HG02610 (cell line): Measurements from ENCODE around the gene CYP21A2.
"Not testable (repeated sequence)": the region's sequence is repeated elsewhere in the genome, so short reads cannot be mapped to it uniquely, and the experiment has no call there.

Experiments used
- ATAC-seq: cut with Tn5 transposase; IDR thresholded peaks from one replicate; pipeline ENCODE4 v1.9.1; 2021; ENCODE audit warnings: mild to moderate bottlenecking, moderate library complexity; ENCODE audit not compliant: unreplicated experiment

The CYP21A2 gene

DNA sequence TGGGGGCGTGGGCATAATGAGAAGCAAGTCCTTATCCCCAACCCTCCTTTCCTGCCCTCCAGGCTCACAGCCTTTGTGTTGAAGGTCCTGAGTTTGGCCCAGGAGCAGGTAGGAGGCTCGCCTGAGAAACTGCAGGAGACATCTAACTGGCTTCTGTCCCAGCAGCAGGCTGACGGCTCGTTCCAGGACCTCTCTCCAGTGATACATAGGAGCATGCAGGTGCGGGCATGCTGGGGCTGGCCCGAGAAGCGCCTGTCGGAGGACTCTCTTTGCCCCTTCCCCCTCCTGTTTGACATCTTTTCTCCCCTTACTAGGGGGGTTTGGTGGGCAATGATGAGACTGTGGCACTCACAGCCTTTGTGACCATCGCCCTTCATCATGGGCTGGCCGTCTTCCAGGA, 9.6 kb upstream of the CYP21A2 start:
- ATAC-seq, result not testable (repeated sequence)

DNA sequence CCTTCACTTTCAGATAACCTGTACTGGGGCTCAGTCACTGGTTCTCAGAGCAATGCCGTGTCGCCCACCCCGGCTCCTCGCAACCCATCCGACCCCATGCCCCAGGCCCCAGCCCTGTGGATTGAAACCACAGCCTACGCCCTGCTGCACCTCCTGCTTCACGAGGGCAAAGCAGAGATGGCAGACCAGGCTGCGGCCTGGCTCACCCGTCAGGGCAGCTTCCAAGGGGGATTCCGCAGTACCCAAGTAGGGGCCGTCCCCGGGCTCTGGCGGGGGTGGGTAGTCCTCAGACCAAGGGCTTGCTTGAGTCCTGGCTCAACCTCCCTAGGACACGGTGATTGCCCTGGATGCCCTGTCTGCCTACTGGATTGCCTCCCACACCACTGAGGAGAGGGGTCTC, 8.7 kb upstream of the CYP21A2 start:
- not testable (repeated sequence) for ATAC-seq

DNA sequence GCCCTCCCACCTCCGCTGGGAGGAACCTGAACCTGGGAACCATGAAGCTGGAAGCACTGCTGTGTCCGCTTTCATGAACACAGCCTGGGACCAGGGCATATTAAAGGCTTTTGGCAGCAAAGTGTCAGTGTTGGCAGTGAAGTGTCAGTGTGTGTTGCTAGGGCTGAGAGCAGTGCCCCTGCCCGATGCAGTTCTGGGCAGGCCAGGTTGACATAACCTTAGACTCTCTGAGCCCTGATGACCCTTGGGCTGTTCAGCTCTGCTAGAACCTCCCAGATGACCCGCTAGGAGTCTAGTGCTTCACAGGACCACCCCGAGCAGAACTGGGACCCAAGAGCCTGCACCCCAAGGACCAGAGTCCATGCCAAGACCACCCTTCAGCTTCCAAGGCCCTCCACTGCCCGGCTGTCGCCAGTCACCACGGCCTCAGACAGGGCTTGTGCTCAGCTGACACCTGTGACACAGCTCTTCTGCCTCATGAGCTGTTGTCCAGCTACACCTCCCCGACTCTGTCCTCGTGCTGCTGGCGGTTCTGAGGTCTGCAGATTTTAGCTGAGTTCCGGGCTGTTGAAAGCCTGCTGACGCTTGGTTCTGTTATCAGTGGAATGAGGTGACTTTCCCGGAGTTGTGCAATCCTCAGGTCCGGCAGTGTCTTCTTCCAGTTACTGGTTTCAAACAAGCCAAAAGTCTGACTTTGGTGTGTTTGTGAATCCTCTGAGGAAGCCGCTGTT, 2.8 kb upstream of the CYP21A2 start:
- ATAC-seq, result not testable (repeated sequence)

DNA sequence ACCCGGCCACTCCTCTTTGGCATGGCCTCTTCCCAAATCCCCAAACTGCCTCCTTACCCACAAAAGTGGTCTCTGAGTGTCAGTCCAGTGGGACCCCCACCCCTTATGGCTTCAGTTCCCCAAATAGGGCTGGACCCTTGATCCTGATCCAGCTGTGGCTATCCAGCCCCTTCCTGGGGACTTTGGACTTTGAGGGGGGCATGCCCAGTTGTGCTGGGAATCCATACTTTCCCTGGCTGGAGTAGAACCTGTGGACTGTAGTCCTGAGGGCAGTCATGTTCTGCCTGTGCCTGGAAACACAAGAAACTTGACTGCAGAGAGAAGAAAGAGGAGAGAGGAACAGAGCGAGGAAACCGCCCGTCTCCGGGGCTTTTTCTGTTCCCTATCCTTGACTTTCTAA, 1.1 kb upstream of the CYP21A2 start:
- not testable (repeated sequence) for ATAC-seq

DNA sequence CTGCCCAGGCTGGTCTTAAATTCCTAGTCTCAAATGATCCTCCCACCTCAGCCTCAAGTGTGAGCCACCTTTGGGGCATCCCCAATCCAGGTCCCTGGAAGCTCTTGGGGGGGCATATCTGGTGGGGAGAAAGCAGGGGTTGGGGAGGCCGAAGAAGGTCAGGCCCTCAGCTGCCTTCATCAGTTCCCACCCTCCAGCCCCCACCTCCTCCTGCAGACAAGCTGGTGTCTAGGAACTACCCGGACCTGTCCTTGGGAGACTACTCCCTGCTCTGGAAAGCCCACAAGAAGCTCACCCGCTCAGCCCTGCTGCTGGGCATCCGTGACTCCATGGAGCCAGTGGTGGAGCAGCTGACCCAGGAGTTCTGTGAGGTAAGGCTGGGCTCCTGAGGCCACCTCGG, 663 bp downstream of the CYP21A2 start:
- ATAC-seq, result not testable (repeated sequence)

- ATAC-seq, result not testable (repeated sequence)
These were observed 1.4 kb downstream of the CYP21A2 start for GRCh38 chr6:32039321-32040274.

DNA sequence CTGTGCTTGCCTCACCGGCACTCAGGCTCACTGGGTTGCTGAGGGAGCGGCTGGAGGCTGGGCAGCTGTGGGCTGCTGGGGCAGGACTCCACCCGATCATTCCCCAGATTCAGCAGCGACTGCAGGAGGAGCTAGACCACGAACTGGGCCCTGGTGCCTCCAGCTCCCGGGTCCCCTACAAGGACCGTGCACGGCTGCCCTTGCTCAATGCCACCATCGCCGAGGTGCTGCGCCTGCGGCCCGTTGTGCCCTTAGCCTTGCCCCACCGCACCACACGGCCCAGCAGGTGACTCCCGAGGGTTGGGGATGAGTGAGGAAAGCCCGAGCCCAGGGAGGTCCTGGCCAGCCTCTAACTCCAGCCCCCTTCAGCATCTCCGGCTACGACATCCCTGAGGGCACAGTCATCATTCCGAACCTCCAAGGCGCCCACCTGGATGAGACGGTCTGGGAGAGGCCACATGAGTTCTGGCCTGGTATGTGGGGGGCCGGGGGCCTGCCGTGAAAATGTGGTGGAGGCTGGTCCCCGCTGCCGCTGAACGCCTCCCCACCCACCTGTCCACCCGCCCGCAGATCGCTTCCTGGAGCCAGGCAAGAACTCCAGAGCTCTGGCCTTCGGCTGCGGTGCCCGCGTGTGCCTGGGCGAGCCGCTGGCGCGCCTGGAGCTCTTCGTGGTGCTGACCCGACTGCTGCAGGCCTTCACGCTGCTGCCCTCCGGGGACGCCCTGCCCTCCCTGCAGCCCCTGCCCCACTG, 2.3 kb downstream of the CYP21A2 start:
- ATAC-seq, result not testable (repeated sequence)

GRCh38 chr6:32041050-32041321, 2.8 kb downstream of the CYP21A2 start:
- ATAC-seq, result not testable (repeated sequence)

DNA sequence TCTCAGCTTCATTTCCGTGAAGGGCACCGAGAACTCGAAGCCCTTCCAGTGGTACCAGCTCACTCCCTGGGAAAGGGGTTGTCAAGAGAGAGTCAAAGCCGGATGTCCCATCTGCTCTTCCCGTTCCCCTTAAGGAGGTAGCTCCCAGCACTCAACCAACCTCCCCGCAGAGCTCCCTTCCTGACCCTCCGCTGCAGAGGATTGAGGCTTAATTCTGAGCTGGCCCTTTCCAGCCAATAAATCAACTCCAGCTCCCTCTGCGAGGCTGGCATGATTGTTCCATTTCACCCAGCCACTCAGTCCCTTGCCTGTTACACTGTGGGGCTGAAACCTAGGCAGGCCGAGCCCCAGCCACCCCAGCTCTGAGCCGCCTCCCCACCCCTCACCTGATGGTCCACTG, 3.2 kb downstream of the CYP21A2 start:
- ATAC-seq, result not testable (repeated sequence)

GRCh38 chr6:32042276-32042675, 4.1 kb downstream of the CYP21A2 start:
- ATAC-seq, result not testable (repeated sequence)

DNA sequence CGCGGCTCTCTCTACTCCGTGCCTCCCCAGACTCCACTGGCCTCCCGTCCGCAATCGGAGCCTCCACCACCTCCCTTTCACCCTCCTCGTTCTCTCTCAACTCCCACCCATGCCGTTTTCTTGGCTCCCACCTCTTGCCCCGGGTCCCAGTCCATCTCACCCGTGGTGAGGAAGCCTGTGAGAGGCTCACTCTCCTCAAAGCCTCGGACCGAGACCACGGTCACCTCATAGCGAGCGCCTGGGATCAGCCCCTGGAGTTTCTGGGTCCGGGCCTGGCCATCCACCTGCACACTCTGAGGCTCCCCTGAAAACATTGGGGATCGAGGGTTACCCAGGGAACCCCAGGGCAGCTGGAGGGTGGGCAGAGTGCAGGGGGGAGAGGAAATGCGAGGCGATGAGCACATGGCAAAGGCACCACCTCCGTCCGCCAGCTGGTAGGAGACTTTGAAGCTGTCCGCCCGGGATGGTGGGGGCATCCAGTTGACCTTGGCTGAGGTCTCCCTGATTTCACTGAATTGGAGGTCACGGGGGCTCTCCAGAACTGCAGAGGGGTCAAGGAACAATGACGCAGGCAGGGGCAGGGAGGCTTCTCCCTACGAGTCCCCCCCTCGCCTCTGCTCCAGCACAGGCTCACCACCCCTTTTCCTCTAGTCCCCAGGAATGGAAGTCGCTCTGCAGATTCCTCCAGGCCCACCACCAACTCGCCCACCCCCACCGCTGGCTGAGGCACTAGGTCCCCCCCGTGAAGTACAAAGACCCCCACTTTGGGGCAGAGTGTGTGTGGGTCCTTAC, 5.6 kb downstream of the CYP21A2 start:
- ATAC-seq, result not testable (repeated sequence)

DNA sequence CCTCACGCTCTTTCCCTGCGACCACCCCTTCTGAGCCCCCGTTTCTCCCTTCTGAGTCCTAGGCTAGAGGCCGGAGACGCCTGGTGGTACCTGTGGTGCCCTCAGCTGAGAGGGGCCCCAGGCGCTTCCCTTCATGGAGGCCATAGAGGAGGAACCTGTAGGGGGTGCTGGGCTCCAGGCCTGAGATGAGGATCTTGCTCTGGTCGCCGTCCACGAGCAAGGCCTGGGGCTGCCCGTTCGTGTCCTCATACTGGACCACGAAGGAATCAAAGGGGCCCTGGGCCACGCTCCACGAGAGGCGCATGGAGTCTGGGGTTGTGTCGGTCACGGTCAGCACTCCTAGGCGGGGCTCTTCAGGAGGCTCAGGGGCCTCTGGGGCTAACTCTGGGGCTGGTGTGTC, 6.7 kb downstream of the CYP21A2 start:
- ATAC-seq, result not testable (repeated sequence)

- no peak for ATAC-seq
These were observed 7.7 kb downstream of the CYP21A2 start for GRCh38 chr6:32045811-32046449.

DNA sequence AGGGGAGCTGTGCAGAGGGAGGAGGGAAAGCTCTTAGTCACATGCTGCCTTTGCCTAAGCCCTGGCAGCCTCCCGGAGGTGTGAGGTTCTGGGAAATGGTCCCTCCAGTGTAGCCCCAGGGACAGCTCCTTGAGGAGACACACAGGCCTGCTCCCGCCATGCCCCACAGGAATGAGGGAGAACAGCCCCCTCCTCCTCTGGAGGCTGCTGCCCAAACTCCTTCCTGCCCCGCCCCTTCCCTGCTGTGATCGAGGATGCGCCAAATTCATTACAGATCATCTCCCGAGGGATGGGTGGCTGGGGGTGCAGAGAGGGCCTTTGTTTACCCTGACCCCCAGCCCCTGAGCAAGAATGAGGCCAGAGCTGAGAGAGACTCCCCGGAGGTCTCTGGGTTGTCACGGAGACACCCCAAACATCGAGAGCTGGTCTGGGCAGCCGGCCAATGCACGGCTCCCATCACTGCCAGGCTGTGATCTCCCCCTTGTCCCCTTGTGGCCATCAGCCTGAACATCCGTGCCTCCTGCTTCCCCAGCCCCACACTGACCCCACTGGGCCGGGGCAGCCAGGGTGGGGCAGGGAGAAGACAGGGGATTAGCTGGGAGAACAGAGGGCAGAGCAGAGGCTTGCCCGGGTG, 8.4 kb downstream of the CYP21A2 start:
- ATAC-seq, result no peak

GRCh38 chr6:32047084-32047478, 8.9 kb downstream of the CYP21A2 start:
- ATAC-seq, result no peak

DNA sequence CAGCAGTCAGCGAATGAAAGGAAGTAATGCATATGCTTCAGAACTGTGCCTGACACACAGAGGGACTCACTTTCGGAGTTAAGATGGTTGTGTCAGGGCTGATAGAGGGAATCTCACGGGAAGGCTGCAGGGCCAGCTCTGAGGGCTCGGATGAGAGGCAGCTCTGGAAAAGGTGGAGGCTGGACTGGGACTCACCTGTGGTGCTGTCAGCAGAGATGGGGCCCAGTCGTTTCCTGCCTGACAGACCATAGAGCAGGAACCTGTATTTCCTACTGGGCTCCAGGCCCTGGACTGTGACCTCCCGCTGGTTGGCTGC, 9.3 kb downstream of the CYP21A2 start:
- no peak for ATAC-seq

- no peak for ATAC-seq
These were observed 9.9 kb downstream of the CYP21A2 start for GRCh38 chr6:32047855-32048766.

DNA sequence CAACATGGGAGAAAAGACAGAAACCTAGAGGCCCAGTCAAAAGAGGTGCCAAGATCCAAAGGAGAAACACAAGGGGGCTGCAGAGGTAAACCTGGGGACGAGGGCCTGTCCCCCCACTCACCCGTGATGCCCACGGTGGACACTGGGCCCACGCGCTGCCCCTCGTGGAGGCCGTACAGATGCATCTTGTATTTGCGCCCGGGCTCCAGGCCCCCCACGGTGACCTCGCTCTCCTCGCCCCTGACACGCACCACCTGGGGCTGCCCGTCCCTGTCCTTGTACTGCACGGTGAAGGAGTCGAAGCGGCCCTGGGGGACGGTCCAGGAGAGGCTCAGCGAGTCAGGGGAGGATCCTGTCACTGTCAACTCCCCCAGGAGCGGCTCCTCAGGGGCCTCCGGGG, 10.9 kb downstream of the CYP21A2 start:
- not testable (repeated sequence) for ATAC-seq

DNA sequence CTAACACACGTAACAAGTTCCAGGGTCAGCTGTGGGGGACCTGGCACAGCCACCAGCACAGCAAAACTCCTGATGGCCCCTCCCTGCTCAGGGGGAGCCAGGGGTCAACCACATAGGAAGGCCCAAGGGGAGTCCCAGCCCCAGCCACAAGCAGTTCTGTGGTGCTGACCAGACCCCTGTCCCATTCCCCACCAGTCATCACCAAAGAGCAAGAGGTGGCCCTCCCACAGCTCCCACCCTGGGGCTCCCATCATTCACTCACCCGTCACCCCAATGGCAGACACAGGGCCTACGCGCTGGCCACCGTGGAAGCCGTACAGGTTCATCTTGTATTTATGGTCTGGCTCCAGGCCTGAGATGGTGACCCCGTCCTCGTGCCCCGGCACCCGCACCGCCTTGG, 11.5 kb downstream of the CYP21A2 start:
- ATAC-seq, result not testable (repeated sequence)
